Progenitor cell of endocrine pancreas (in vitro differentiated cells): ENCODE data around the gene CITED1. TPM values are rescaled to one million over a fixed set of nuclear protein-coding genes. Genes with fewer than 3 reads are reported as not detected.

Source experiments
- DNase-seq: peaks from one replicate; pipeline ENCODE4 v3.0.0; 2021; ENCODE audit warnings: low spot score; ENCODE audit not compliant: unreplicated experiment
- H3K27ac Mint-ChIP-seq: 2 replicates; pipeline ENCODE4 v1.8.0; 2021; ENCODE audit warnings: mild to moderate bottlenecking, moderate library complexity, mixed read lengths
- H3K27me3 Mint-ChIP-seq: 2 replicates; pipeline ENCODE4 v1.8.0; 2021; ENCODE audit warnings: mixed read lengths
- H3K36me3 Mint-ChIP-seq: 2 replicates; pipeline ENCODE4 v1.8.0; 2022; ENCODE audit warnings: mixed read lengths; ENCODE audit not compliant: insufficient read depth
- H3K4me1 Mint-ChIP-seq: 2 replicates; pipeline ENCODE4 v1.8.0; 2021; ENCODE audit warnings: low read depth, mixed read lengths
- H3K4me3 Mint-ChIP-seq: 2 replicates; pipeline ENCODE4 v1.8.0; 2021; ENCODE audit warnings: low read depth, mild to moderate bottlenecking, moderate library complexity, mixed read lengths
- H3K9me3 Mint-ChIP-seq: 2 replicates; pipeline ENCODE4 v1.8.0; 2021; ENCODE audit warnings: low read depth, mixed read lengths
- CTCF ChIP-seq: fragments of 200-600 bp; sonication (generic); IDR thresholded peaks from one replicate; pipeline ENCODE4 v1.5.0; 2021; ENCODE audit warnings: antibody characterized with exemption, mild to moderate bottlenecking; ENCODE audit not compliant: unreplicated experiment
- total RNA-seq: library from RNA; stranded (reverse); gene quantifications from 2 replicates; pipeline ENCODE4 v1.2.1, GENCODE V29; 2021

Gene CITED1
- total RNA-seq, 1 donor from 2014 or later, result 2.0 TPM

DNA sequence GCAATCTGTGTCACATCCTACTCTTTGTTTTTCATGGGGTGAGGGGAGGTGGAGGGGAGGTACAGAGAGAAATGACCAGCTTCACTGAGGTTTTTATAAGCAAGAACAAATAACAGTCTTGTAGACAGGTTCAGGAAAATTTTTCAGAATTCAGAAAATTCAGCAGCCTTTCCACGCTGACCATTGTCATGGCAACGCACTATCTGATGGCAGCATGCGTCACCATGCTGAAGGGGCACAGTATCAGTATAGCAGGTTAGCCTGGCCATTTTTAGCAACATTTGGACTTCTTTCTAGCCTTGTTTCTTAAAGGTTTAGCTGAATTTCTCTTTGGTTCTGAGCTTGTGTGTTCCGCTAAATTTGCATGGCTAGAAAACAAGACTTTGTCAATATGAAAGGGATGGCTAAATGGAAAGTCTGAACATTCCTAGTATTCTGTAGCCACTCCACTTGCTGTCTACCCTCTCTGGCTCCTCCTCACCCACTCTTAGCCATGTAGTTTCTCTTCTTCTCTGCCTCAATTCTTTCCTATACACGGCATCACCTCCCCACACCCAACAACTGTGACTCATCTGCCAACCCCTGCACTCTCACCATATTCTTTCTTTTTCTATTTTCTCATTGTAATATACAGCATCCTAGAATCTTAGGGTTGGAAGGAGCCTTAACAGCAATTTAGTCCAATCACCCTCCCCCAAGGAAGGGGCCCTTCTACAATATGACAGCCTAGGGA is 42.7 kb upstream of the CITED1 start:
- DNase-seq, result no peak
- H3K36me3 Mint-ChIP-seq, result peaks cover 6% of the 10 kb centered on the region
- no peaks in the 10 kb centered on the region for H3K4me1 Mint-ChIP-seq
- no peak overlapping the region for H3K4me3 Mint-ChIP-seq
- H3K27ac Mint-ChIP-seq, result no peak overlapping the region
- TF ChIP-seq CTCF, result no peak
- H3K9me3 Mint-ChIP-seq, result peaks cover 12% of the 10 kb centered on the region
- H3K27me3 Mint-ChIP-seq, result no peaks in the 10 kb centered on the region

GRCh38 chrX:72347366-72347765 is 41.7 kb upstream of the CITED1 start:
- no peak for DNase-seq
- H3K27ac Mint-ChIP-seq, result no peak overlapping the region
- no peak for TF ChIP-seq CTCF
- no peaks in the 10 kb centered on the region for H3K4me1 Mint-ChIP-seq
- H3K27me3 Mint-ChIP-seq, result no peaks in the 10 kb centered on the region
- peaks cover 6% of the 10 kb centered on the region for H3K36me3 Mint-ChIP-seq
- no peak overlapping the region for H3K4me3 Mint-ChIP-seq
- H3K9me3 Mint-ChIP-seq, result peaks cover 12% of the 10 kb centered on the region

DNA sequence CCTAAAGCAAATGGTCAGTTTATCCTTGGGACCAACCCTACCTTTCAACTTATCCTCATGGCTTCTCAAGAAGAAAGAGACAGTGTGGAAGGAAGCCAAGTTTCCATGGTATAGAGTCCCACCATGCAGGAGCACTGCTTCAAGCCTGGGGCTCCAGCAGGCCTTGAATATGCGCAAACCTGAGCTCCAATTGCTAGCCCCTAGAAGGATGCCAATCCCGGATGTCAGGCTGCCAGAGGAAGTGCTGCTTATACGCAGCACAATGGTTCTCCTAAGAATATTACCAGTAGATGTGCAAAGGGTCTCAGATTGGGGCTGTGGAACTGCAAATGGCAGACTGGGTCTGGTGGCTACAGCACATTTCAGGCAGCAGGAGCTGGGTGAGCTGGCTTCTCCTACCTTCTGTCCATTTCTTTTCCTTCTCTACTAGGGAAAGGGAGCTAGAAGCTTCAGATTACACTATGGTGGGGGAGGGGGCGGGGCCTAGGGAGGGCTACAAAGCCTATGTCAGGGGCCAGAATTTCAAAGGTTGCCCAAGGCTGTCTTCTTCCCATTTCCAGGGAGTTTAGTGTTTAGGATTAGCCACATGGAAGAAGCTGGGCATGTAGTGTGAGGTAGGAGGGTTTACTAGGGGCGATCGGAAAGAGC is 40.7 kb upstream of the CITED1 start:
- H3K4me1 Mint-ChIP-seq, result no peaks in the 10 kb centered on the region
- H3K4me3 Mint-ChIP-seq, result no peak overlapping the region

DNA sequence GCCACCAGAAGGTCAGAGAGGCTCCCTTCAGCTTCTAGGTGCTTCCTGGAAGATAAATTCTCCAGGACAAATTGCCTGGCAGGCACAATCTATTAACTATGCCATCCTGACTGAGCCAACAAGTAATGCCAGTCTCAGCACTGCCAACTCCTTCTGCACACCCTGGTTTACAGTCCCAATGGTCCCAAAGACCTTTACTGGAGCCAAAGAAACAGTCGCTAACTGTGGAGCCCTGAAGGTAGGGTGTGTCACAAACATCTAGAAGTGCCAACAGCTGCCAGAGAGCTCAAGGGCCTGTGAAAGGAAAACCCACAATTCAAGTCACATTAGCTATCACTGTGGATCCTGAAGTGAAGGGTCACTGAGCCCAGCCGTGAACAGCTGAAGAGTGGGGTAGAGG is 34.9 kb upstream of the CITED1 start:
- peaks cover 13% of the 10 kb centered on the region for H3K9me3 Mint-ChIP-seq
- no peak overlapping the region for H3K27ac Mint-ChIP-seq
- H3K27me3 Mint-ChIP-seq, result no peaks in the 10 kb centered on the region
- peaks cover 4% of the 10 kb centered on the region for H3K36me3 Mint-ChIP-seq
- no peak for DNase-seq
- no peak overlapping the region for H3K4me3 Mint-ChIP-seq
- H3K4me1 Mint-ChIP-seq, result no peaks in the 10 kb centered on the region
- no peak for TF ChIP-seq CTCF

More for the DNA sequence above, 40.7 kb upstream of the CITED1 start:
- H3K27ac Mint-ChIP-seq, result no peak overlapping the region
- no peaks in the 10 kb centered on the region for H3K27me3 Mint-ChIP-seq
- H3K36me3 Mint-ChIP-seq, result peaks cover 6% of the 10 kb centered on the region
- TF ChIP-seq CTCF, result no peak
- DNase-seq, result no peak
- peaks cover 12% of the 10 kb centered on the region for H3K9me3 Mint-ChIP-seq

GRCh38 chrX:72340041-72340440 is 34.3 kb upstream of the CITED1 start:
- no peaks in the 10 kb centered on the region for H3K4me1 Mint-ChIP-seq
- peaks cover 3% of the 10 kb centered on the region for H3K36me3 Mint-ChIP-seq
- H3K9me3 Mint-ChIP-seq, result peaks cover 13% of the 10 kb centered on the region
- H3K27ac Mint-ChIP-seq, result no peak overlapping the region
- no peaks in the 10 kb centered on the region for H3K27me3 Mint-ChIP-seq
- H3K4me3 Mint-ChIP-seq, result no peak overlapping the region
- no peak for TF ChIP-seq CTCF
- no peak for DNase-seq
